DND-41 (cell line): ENCODE data around the gene ETFA.

Source experiments
- ATAC-seq: fragments of 200-7000 bp; cut with Tn5 transposase; 3 replicates; pipeline ENCODE4 v1.9.1; 2021; ENCODE audit warnings: low read depth; ENCODE audit not compliant: insufficient read depth
- DNase-seq: peaks from one replicate; pipeline ENCODE4 v3.0.0-alpha.2; 2020
- H2AFZ ChIP-seq: 2 replicates; pipeline ENCODE4 v1.6.0; 2012; ENCODE audit warnings: low read depth, low read length
- H3K27ac ChIP-seq: 2 replicates; pipeline ENCODE4 v1.5.1; 2012; ENCODE audit warnings: low read length, inconsistent platforms
- H3K27me3 ChIP-seq: fragments of 200-600 bp; sonication (generic); 2 replicates; pipeline ENCODE4 v1.6.0; 2012; ENCODE audit warnings: low read length, mild to moderate bottlenecking, inconsistent platforms; ENCODE audit not compliant: insufficient read depth, poor library complexity
- H3K36me3 ChIP-seq: 2 replicates; pipeline ENCODE4 v1.5.1; 2012; ENCODE audit warnings: low read length, inconsistent platforms; ENCODE audit not compliant: insufficient read depth
- H3K4me1 ChIP-seq: 2 replicates; pipeline ENCODE4 v1.5.1; 2012; ENCODE audit warnings: mild to moderate bottlenecking, low read length; ENCODE audit not compliant: insufficient read depth
- H3K4me2 ChIP-seq: 2 replicates; pipeline ENCODE4 v1.6.0; 2012; ENCODE audit warnings: mild to moderate bottlenecking, moderate library complexity, low read length, inconsistent platforms; ENCODE audit not compliant: insufficient read depth
- H3K4me3 ChIP-seq, 2 experiments: fragments of 200-600 bp in 1 of 2; shearing (Covaris generic) in 1 of 2; 2 replicates each; pipeline ENCODE4 v1.5.1; 2012 to 2016; ENCODE audit warnings: inconsistent platforms in 2 of 2, low read length in 2 of 2, mild to moderate bottlenecking in 2 of 2, low read depth in 1 of 2, moderate library complexity in 1 of 2
- H3K79me2 ChIP-seq: 2 replicates; pipeline ENCODE4 v1.6.0; 2012; ENCODE audit warnings: low read length, inconsistent platforms; ENCODE audit not compliant: insufficient read depth
- H3K9ac ChIP-seq: 2 replicates; pipeline ENCODE4 v1.6.0; 2012; ENCODE audit warnings: low read depth, mild to moderate bottlenecking, inconsistent platforms, low read length, moderate library complexity
- H3K9me3 ChIP-seq: 2 replicates; pipeline ENCODE4 v1.5.1; 2012; ENCODE audit warnings: low read length, moderate library complexity, mild to moderate bottlenecking, inconsistent platforms; ENCODE audit not compliant: insufficient read depth, severe bottlenecking
- H4K20me1 ChIP-seq: 2 replicates; pipeline ENCODE4 v1.6.0; 2012; ENCODE audit warnings: low read length; ENCODE audit not compliant: insufficient read depth
- CTCF ChIP-seq: IDR thresholded peaks from 2 replicates; pipeline ENCODE4 v1.5.1; 2012; ENCODE audit warnings: borderline replicate concordance, low read length, moderate library complexity, mild to moderate bottlenecking; ENCODE audit not compliant: poor library complexity, severe bottlenecking; ENCODE audit errors: extremely low read depth
- EZH2 ChIP-seq: IDR thresholded peaks from 3 replicates; pipeline ENCODE4 v1.6.1; 2012; ENCODE audit warnings: borderline replicate concordance, low read depth, mild to moderate bottlenecking, moderate library complexity, low read length, inconsistent platforms; ENCODE audit not compliant: severe bottlenecking

Gene ETFA

DNA sequence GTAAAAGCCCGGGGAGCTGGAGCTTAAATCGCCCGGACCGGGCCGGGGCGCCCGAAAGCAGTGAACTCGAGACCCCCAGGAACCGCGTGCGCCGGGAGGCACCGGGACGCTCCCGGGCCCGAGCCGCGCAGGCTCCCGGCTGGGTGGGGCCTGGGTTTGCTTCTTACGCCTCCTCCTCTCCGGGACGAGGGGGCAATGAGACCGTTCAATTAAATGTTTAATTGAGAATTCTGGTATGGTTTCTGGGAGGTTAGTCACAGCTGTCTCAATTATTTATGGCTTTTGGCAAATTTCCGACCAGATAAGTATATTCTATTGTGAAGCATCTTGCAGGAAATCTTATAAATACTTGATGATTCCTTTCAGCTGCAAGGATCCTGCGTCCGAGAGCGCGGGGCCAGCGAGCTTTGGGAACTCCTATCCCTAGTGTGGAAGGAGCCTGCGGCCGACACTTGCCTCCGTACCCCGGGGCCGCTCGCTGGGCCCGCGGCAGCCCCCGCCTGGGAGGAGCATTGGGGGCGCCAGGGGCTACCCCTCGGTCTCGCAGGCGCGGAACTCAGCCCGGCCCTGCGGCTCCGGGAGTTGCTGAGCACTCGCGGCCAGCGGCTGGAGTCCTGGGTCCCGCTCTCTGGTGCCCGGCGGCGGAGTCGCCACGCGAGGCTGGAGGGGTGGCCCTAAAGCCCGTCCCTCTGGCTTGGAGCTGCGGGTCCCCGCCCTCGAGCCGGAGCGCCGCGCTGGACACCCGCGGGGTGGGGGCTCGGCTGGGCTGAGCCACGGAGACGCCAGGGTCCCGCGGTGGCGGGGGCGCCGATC lies 35.6 kb upstream of the ETFA start:
- no peak overlapping the region for H3K9ac ChIP-seq
- H3K4me2 ChIP-seq: no peak overlapping the region
- H3K79me2 ChIP-seq: no peaks in the 10 kb centered on the region
- H2AFZ ChIP-seq: no peak overlapping the region
- TF ChIP-seq EZH2 (no peak), CTCF (no peak)
- H3K4me3 ChIP-seq: no peak overlapping the region
- ATAC-seq (no peak), DNase-seq (no peak)
- H4K20me1 ChIP-seq: no peaks in the 10 kb centered on the region
- H3K4me1 ChIP-seq: no peaks in the 10 kb centered on the region
- H3K27ac ChIP-seq: no peak overlapping the region
- H3K9me3 ChIP-seq: no peaks in the 10 kb centered on the region
- no peaks in the 10 kb centered on the region for H3K36me3 ChIP-seq
- H3K27me3 ChIP-seq: no peaks in the 10 kb centered on the region

DNA sequence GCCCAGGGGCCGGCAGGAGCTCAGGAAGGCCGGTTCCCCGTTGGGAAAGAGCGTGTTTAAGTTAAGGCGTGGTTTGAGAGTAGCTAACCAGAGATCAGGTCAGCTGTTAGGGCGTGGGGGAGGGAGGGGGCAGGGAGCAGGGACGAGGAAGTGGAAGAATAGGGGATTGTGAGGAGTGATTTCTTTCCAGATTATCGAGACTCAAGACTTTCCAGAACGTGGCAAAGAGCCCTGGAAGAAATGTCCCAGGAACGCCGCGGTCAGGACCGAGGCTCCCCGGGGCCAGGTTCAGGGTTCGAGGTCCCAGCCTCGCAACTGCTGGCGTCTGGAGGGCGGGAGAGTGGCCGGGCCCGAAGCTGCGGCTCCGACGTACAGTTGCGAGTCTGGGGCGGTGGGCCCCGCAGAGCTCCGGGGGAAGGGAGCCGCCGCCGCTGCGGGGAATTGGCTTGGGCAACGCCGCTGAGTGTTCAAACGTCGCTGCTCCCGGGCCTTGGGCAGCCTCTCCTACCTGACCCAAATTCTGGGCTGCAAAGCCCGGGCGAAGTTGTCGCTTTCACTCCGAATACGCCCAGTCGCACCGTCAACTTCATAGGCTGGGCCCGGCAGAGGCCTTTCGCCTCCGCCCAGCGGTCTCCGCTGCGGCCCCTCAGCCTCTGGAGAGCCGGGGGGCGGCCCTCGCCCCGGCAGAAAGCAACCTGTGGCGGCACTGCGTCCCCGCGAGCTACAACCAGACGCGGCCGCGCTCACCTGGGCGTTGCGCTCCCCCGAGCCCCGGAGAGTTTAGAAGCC lies 34.8 kb upstream of the ETFA start:
- H3K9me3 ChIP-seq: no peaks in the 10 kb centered on the region
- no peaks in the 10 kb centered on the region for H3K27me3 ChIP-seq
- H3K79me2 ChIP-seq: no peaks in the 10 kb centered on the region
- no peak for DNase-seq
- H2AFZ ChIP-seq: no peak overlapping the region
- H3K27ac ChIP-seq: no peak overlapping the region
- H4K20me1 ChIP-seq: no peaks in the 10 kb centered on the region
- no peak for ATAC-seq
- no peak overlapping the region for H3K9ac ChIP-seq
- H3K4me2 ChIP-seq: no peak overlapping the region
- TF ChIP-seq CTCF (no peak), EZH2 (no peak)
- H3K4me1 ChIP-seq: no peaks in the 10 kb centered on the region
- H3K36me3 ChIP-seq: no peaks in the 10 kb centered on the region
- H3K4me3 ChIP-seq: no peak overlapping the region

DNA sequence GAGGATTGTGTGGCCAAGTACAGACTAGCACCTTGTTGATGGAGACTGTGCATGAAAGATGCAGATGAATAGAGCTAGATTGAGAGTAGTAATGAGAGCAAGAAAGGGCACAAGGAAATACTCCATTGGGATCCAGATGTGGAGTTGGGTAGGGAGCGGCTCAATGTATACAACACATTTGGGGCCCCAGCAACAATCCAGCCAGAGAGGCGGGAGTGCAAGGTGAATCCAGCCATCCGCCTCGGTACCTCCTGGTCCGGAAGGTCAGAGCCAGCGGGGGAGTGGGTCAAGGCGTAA lies 34.3 kb upstream of the ETFA start:
- no peak for TF ChIP-seq CTCF
- no peak for TF ChIP-seq EZH2
- Histone ChIP-seq H3K4me3 (no peak overlapping the region), H3K36me3 (no peaks in the 10 kb centered on the region), H3K27me3 (no peaks in the 10 kb centered on the region), H3K4me2 (no peak overlapping the region), H4K20me1 (no peaks in the 10 kb centered on the region), H3K79me2 (no peaks in the 10 kb centered on the region), H3K9ac (no peak overlapping the region), H2AFZ (no peak overlapping the region), H3K27ac (no peak overlapping the region), H3K9me3 (no peaks in the 10 kb centered on the region), H3K4me1 (no peaks in the 10 kb centered on the region)
- ATAC-seq (no peak), DNase-seq (no peak)
